ENCODE results near the gene NEK8.

NEK8 gene

GRCh38 chr17:28743243-28744103 is 14.9 kb downstream of the NEK8 start, which contains the start of gene TRAF4:
Gene TRAF4, plus strand, starts transcription at chr17:28744011. Its CDS starts 102 bp downstream, at chr17:28744113.
- peak within 1 kb of the TSS; percentile 87 for H3K4me3 ChIP-seq (ENCODE audit: low read depth, low read length)
- TF ChIP-seq CTCF (conservative IDR thresholded peaks at IDR 0.05; ENCODE audit: low read depth, low read length), result no peak
- peak; percentile 97 for DNase-seq (ENCODE audit: low read depth)

- H3K4me3 ChIP-seq (ENCODE audit: low read depth, low read length), result peak overlapping the region; percentile 87
- no peak for TF ChIP-seq CTCF (conservative IDR thresholded peaks at IDR 0.05; ENCODE audit: low read depth, low read length)
- peak; percentile 46 for DNase-seq (ENCODE audit: low read depth)
Observed at GRCh38 chr17:28744104-28744971, 15.8 kb downstream of the NEK8 start.

- DNase-seq (ENCODE audit: low read depth), result peak; percentile 76
- peak; percentile 6 for TF ChIP-seq CTCF (conservative IDR thresholded peaks at IDR 0.05; ENCODE audit: low read depth, low read length)
- peak overlapping the region; percentile 87 for H3K4me3 ChIP-seq (ENCODE audit: low read depth, low read length)
Observed at GRCh38 chr17:28744972-28745785, 16.6 kb downstream of the NEK8 start.

GRCh38 chr17:28745786-28746411 is 17.3 kb downstream of the NEK8 start:
- no peak for DNase-seq (ENCODE audit: low read depth)
- TF ChIP-seq CTCF (conservative IDR thresholded peaks at IDR 0.05; ENCODE audit: low read depth, low read length), result no peak
- H3K4me3 ChIP-seq (ENCODE audit: low read depth, low read length), result peak overlapping the region; percentile 87

GRCh38 chr17:28746611-28747050 is 18.0 kb downstream of the NEK8 start:
- no peak for DNase-seq (ENCODE audit: low read depth)

More at GRCh38 chr17:28746611-28747050, 18.0 kb downstream of the NEK8 start:
- H3K4me3 ChIP-seq (ENCODE audit: low read depth, low read length), result peak overlapping the region; percentile 87
- TF ChIP-seq CTCF (conservative IDR thresholded peaks at IDR 0.05; ENCODE audit: low read depth, low read length), result no peak

Measured in choroid plexus epithelial cell (primary cell).